Ovary (tissue), 3 donors: Measurements from ENCODE around the gene SLC9B2.

Experiments
- EP300 ChIP-seq: sonication (generic); formaldehyde crosslinking; IDR thresholded peaks from one replicate; pipeline ENCODE4 v1.6.1; 2017; ENCODE audit warnings: antibody characterized with exemption
- TF ChIP-seq, protein P1 (sequence below), 3 donors: fragments of 450-650 bp in 2 of 3; fragments of 200-600 bp in 1 of 3; IDR thresholded peaks; one replicate each; pipeline versions ENCODE4 v1.5.1 to v1.8.0; 2016 to 2022; ENCODE audit warnings: antibody characterized with exemption in 3 of 3, mild to moderate bottlenecking in 1 of 3
- donor health status: DM: no; HTN: no; CAD: no.

DNA sequence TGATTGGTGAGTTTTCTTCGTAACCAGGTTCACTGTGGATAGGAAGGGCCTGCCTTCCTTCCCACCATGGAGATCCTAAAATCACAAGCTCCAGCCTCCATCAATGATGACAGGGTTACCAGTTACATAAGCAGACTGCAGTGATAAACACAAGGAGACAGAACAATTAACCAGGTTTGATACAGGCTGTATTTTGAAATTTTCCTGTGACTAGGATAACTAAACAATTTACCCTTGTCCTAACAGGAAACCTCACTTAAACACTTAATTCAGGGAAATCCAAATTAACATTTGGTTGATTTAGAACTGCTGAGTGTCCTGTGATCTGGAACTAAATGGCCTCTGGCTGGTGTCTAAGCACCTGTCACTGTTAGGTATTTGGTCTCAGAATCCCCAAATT, 3.1 kb upstream of the SLC9B2 start:
- no peak for TF ChIP-seq EP300
- TF ChIP-seq, protein P1, sequence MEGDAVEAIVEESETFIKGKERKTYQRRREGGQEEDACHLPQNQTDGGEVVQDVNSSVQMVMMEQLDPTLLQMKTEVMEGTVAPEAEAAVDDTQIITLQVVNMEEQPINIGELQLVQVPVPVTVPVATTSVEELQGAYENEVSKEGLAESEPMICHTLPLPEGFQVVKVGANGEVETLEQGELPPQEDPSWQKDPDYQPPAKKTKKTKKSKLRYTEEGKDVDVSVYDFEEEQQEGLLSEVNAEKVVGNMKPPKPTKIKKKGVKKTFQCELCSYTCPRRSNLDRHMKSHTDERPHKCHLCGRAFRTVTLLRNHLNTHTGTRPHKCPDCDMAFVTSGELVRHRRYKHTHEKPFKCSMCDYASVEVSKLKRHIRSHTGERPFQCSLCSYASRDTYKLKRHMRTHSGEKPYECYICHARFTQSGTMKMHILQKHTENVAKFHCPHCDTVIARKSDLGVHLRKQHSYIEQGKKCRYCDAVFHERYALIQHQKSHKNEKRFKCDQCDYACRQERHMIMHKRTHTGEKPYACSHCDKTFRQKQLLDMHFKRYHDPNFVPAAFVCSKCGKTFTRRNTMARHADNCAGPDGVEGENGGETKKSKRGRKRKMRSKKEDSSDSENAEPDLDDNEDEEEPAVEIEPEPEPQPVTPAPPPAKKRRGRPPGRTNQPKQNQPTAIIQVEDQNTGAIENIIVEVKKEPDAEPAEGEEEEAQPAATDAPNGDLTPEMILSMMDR (IDR thresholded peaks at IDR 0.05): no peak
